Activated CD4-positive, alpha-beta T cell treated with anti-CD3 and anti-CD28 coated beads for 48 hours (primary cell): ENCODE measurements around the gene SUSD1.
"Not testable (repeated sequence)": the region's sequence is repeated elsewhere in the genome, so short reads cannot be mapped to it uniquely, and the experiment has no call there.

Experiments used
- DNase-seq: peaks from one replicate; pipeline ENCODE4 v3.0.0-alpha.2; 2020

SUSD1 gene

DNA sequence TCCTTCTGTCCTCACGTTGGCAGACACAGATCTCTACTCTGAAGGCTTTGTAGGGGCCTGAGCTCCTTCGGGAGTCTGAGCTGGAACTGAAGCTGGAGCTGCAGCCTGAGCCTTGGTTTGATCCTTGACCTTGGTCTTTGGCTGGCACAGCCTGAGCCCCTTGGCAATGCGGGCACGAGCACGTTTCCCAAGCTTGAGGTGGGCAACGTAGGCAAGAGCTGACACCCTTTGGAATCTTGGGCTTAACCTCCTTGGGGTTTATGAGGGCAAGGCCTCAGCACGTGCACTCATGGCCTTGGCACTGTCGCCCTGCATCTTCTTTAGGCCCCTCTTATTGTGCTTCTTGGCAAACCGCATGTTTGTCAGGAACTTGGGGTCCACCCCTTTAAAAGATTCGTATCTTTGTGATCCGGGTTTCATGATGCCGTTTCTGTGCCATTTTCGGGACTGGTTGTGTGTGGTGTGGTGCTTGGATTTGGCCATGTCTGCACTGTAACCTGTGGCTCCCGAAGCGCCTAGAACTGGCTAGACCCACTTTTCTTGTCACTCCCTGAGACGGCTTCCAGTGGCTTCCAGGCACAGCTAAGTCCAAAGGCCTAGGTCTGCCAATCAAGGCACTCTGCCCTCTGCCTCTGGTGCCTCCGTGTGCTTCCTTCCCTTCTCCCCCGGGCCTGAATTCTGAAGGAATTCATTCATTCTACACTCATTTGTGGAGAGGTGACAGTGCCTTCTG is 1.4 kb downstream of the SUSD1 start:
- DNase-seq: no peak

DNA sequence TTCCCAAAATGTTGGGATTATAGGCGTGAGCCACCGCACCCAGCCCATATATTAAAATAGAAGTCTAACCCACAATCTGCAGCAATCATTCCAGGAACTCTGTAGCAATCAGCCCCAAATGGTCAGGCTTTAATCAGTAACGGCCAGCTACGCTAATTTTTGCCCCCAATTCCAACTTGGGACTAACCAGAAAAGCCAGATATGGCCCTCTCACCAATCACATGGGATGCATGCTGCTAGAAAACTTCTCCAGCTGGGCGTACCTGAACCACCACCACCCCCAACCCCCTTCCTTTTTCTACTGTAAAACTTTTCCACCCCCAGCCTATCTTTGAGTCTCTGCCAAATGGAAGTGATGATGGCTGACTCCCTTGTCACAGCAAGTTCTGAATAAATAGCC is 4.1 kb downstream of the SUSD1 start:
- DNase-seq: no peak

- DNase-seq: no peak
Observed at GRCh38 chr9:112170235-112170634, 4.9 kb downstream of the SUSD1 start.

GRCh38 chr9:112169368-112169767 is 5.7 kb downstream of the SUSD1 start:
- no peak for DNase-seq

GRCh38 chr9:112168197-112168596 is 6.9 kb downstream of the SUSD1 start:
- DNase-seq: no peak

DNA sequence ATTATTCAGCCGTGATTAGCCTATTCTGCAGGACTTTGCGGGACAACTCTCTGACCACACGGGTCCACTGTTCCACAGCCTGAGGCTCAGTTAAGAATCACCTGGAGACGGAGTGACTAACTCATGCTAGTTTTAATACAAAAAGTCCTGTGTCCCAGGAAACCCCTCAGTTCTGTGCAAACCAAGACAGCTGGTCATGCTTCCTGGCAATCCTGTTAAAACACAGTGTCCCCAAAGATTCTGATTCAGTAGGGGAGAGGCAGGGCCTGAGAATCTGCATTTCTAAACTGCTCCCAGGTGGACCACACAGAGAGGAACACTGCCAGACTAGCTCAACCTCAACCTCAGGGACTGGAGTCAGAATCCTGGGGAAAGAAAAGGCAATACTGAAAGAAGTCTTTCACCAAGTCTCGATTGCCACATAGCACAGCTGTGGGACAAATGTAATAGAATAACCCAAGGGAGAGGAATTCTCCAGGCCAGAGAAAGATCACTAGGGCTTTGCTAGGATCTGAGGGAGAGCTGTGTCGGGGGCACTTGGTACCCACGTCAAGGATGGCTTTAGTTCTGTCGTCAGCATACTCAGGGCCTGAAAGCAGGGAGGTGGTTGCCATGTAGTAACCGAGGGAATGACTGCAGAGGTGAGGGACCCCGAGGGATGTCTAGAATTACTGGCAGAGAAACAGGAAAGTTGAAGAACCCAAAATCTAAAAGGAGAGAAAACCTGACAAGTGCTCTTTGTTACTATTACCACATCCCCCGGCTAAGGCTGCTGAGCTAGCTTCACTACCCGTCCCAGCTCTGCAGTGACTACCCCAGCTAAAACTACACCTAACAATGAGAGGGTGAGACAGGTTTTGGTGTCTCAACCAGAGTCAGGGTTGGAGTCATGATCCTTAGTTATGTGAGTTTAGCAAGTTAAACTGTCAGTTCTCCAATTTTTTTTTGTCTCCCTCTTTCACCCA is 8.6 kb downstream of the SUSD1 start:
- DNase-seq: no peak

GRCh38 chr9:112162621-112163413 is 12.3 kb downstream of the SUSD1 start:
- no peak for DNase-seq

DNA sequence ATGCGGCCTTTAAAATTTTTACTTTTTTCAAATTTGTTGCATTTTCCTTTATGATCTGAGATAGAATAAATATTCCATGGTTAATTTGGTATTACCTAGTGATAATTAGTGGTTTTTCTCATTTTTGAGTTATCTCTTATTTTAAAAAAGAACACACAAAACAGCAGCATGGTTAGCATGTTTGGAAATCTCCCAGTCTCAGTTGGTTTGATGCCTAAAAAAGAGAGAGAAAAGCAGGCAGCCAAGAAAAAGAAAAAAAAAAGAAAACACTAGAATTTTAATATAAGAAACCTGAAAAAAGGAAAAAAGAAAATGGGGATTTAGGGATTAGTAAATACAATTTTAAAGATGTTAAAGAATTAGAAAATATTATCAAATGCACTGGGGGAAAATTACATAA is 15.3 kb downstream of the SUSD1 start:
- no peak for DNase-seq

DNA sequence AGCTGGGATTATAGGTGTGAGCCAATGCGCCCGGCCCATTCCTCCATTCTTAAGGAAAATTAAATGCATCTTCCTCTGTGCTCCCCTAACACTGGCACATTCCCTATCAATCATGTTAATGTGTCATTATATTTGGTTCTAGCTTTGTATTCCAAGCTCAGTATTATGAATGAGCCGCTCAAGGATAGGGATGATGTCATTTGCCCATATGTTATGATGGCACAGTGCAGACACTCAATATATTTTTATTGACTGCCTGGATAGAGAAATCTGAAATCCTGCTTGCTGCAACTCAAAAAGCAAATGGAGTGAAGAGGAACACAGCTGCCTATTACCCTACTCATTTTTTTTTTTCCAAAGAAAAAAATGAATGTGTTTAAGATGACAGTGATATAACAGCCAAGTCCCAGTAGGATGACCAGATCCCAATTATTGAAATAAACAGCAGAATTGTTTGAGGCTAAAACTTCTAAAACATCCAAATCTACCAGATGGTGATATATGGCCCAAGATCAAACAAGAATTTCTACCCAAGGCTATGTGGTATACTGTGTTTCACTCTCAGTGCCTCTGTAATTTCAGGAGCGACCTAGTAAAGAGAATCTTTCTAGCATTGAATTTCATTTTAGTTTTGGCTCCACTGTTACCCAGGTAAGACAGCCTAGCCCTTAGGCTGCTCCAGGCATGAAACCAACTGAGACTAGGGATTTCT is 16.3 kb downstream of the SUSD1 start:
- no peak for DNase-seq

- no peak for DNase-seq
Observed at GRCh38 chr9:112157961-112158360, 17.1 kb downstream of the SUSD1 start.

- no peak for DNase-seq
Observed at GRCh38 chr9:112157087-112157486, 18.0 kb downstream of the SUSD1 start.

DNA sequence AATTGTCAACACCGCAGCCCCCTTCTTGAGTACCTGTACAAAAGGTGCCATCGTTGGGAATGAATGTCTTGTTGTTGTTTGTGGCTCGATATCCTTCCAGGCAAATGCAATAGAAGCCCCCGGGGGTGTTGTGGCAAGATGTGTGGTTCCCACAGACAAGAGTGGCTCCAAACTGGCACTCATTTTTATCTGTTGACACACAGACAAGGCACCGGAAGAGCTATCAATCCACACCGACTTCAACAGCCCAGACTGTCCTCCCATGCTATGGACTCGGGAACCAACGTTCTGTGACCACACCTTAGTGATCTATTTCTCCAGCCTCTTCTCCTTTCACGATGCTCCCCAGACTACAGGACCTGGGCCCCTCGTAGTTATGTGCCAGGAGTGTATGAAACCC is 25.9 kb downstream of the SUSD1 start:
- no peak for DNase-seq

DNA sequence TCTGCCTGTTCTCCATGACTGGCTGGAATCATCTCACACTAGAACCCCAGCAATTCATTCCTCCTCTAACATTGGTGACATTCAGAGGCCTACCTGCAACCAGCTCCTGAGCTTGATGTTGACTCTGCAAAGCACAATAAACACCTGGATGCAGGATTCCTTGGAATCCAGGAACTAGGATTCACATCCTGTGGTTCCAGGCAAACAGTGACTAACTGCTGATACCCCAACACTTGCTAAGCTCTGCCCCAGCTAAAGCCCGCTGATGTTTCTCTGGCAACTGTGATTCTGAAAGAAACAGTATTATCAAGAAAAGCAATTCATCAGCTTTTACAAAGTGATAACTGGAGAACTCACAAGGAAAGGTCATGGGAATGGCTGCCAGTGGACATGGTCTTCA is 29.2 kb downstream of the SUSD1 start:
- DNase-seq: no peak

- no peak for DNase-seq
Observed at GRCh38 chr9:112144807-112145206, 30.3 kb downstream of the SUSD1 start.

- no peak for DNase-seq
Observed at GRCh38 chr9:112142420-112142819, 32.7 kb downstream of the SUSD1 start.

GRCh38 chr9:112140936-112141335 is 34.2 kb downstream of the SUSD1 start:
- no peak for DNase-seq

GRCh38 chr9:112137066-112137465 is 38.0 kb downstream of the SUSD1 start:
- DNase-seq: no peak

GRCh38 chr9:112135706-112136105 is 39.4 kb downstream of the SUSD1 start:
- DNase-seq: no peak

GRCh38 chr9:112133806-112134205 is 41.3 kb downstream of the SUSD1 start:
- not testable (repeated sequence) for DNase-seq

GRCh38 chr9:112132356-112132755 is 42.7 kb downstream of the SUSD1 start:
- no peak for DNase-seq

GRCh38 chr9:112130997-112131396 is 44.1 kb downstream of the SUSD1 start:
- no peak for DNase-seq

DNA sequence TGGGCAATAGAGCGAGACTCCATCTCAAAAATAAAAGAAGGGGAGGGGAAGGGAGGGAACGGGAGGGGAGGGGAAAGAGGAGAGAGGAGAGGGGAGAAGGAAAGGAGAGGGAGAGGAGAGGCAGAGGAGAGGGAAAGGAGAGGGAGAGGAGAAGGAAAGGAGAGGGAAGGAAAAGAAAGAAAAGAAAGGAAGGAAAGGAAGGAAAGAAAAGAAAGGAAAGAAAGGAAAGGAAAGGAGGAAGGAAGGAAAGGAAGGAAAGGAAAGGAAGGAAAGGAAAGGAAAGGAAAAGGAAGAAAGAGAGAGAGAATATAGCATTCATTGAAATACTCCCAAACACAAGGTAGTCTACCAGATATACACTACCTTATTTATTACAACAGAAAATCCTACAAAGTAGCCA is 44.8 kb downstream of the SUSD1 start:
- no peak for DNase-seq

GRCh38 chr9:112129246-112129645 is 45.9 kb downstream of the SUSD1 start:
- no peak for DNase-seq
